ENCODE results near the gene AKAP12.

DNA sequence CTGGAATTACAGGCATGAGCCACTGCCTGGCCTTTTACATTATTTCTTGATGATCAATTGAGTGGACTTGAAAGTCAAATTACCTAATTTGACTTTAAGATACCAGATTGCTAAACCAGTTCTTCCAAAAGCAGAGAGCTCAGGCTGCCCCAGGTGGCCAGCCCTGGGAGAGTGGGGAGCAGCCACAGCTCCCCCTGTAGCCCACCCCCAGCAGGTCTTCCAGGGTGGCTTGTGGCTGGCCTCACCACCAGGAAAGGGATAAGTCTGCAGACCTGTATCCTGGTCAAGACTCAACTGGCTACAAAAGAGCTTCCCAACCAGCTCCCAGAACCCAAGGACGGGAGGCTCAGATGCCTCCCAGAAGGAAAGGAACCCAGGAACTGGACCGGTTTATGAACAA is 23.8 kb upstream of the AKAP12 start:
- no peak for TF ChIP-seq EZH2 (IDR thresholded peaks at IDR 0.05; ENCODE audit: low read length)
- TF ChIP-seq, protein P1, sequence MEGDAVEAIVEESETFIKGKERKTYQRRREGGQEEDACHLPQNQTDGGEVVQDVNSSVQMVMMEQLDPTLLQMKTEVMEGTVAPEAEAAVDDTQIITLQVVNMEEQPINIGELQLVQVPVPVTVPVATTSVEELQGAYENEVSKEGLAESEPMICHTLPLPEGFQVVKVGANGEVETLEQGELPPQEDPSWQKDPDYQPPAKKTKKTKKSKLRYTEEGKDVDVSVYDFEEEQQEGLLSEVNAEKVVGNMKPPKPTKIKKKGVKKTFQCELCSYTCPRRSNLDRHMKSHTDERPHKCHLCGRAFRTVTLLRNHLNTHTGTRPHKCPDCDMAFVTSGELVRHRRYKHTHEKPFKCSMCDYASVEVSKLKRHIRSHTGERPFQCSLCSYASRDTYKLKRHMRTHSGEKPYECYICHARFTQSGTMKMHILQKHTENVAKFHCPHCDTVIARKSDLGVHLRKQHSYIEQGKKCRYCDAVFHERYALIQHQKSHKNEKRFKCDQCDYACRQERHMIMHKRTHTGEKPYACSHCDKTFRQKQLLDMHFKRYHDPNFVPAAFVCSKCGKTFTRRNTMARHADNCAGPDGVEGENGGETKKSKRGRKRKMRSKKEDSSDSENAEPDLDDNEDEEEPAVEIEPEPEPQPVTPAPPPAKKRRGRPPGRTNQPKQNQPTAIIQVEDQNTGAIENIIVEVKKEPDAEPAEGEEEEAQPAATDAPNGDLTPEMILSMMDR (optimal IDR thresholded peaks at IDR 0.05 in 1 of 3, IDR thresholded peaks at IDR 0.05 in 1 of 3, conservative IDR thresholded peaks at IDR 0.05 in 1 of 3; ENCODE audit: extremely low read depth in 1 of 3, insufficient read depth in 2 of 3, low read length in 3 of 3), result no peak
